NCI-H1436 treated with DMSO at 0.1 percent for 48 hours (cell line): ENCODE results near the gene PHLDB1.
"Not testable (repeated sequence)": the region's sequence is repeated elsewhere in the genome, so short reads cannot be mapped to it uniquely, and the experiment has no call there.

ENCODE experiments used
- DNase-seq: peaks from one replicate; lab custom pipeline; 2025; lab: John Stamatoyannopoulos, UW

Gene PHLDB1

GRCh38 chr11:118607401-118608359 is at the start of gene PHLDB1:
Gene PHLDB1 (plus strand): TSS chr11:118607615. CDS start chr11:118613837, 6,222 bp downstream.
- DNase-seq: no peak

GRCh38 chr11:118560806-118561205 is 46.6 kb upstream of the PHLDB1 start:
- DNase-seq: no peak

- DNase-seq: no peak
Observed at GRCh38 chr11:118565051-118565450, 42.4 kb upstream of the PHLDB1 start.

GRCh38 chr11:118569670-118570069 is 37.7 kb upstream of the PHLDB1 start:
- DNase-seq: no peak

GRCh38 chr11:118570787-118571186 is 36.6 kb upstream of the PHLDB1 start:
- no peak for DNase-seq

GRCh38 chr11:118571701-118572060 is 35.7 kb upstream of the PHLDB1 start:
- DNase-seq: not testable (repeated sequence)

GRCh38 chr11:118572061-118572980 is 35.1 kb upstream of the PHLDB1 start, which contains the start of gene ARCN1:
Gene ARCN1 (plus strand): TSS chr11:118572409. CDS start chr11:118572548, 139 bp downstream.
- peak; percentile 2 for DNase-seq

GRCh38 chr11:118572981-118573550 is 34.3 kb upstream of the PHLDB1 start:
- no peak for DNase-seq

- DNase-seq: no peak
Observed at GRCh38 chr11:118574636-118575035, 32.8 kb upstream of the PHLDB1 start.

- not testable (repeated sequence) for DNase-seq
Observed at GRCh38 chr11:118577995-118578394, 29.4 kb upstream of the PHLDB1 start.

GRCh38 chr11:118581057-118581456 is 26.4 kb upstream of the PHLDB1 start:
- no peak for DNase-seq

- no peak for DNase-seq
Observed at GRCh38 chr11:118587952-118588351, 19.5 kb upstream of the PHLDB1 start.

- no peak for DNase-seq
Observed at GRCh38 chr11:118592616-118593367, 14.6 kb upstream of the PHLDB1 start.

- DNase-seq: not testable (repeated sequence)
Observed at GRCh38 chr11:118594984-118595383, 12.4 kb upstream of the PHLDB1 start.

GRCh38 chr11:118596224-118597146 is 10.9 kb upstream of the PHLDB1 start:
- DNase-seq: no peak

- no peak for DNase-seq
Observed at GRCh38 chr11:118597556-118597955, 9.9 kb upstream of the PHLDB1 start.

- DNase-seq: no peak
Observed at GRCh38 chr11:118602331-118602730, 5.1 kb upstream of the PHLDB1 start.

- not testable (repeated sequence) for DNase-seq
Observed at GRCh38 chr11:118603709-118604108, 3.7 kb upstream of the PHLDB1 start.

- no peak for DNase-seq
Observed at GRCh38 chr11:118604566-118604965, 2.8 kb upstream of the PHLDB1 start.
